ENCODE data around the gene GRID2.

DNA sequence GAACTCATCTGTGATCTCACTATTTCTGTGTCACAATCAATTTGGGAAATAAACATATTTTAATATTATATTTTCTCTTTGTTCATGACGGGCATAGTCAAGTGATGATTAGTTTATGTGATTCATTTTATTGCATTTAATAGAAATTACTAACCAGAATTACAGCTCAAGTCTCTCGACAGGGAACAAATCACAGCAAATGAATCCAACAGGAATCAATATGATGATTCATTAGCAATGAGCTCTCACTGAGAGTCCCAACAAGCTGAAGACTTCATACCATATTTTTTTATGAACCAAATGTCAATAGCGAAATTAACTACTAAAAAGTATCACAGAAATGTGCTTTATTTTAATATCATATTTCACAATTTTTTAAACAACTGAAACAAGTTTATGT lies 649.7 kb downstream of the GRID2 start:
- no peak for TF ChIP-seq CTCF (IDR thresholded peaks at IDR 0.05)
- no peak for TF ChIP-seq EZH2 (IDR thresholded peaks at IDR 0.05)
- no peak for TF ChIP-seq EZH2phosphoT487 (IDR thresholded peaks at IDR 0.05)
